Neuron (in vitro differentiated cells): ENCODE data around the gene EID2.

Source experiments
- H2AFZ ChIP-seq: one replicate; pipeline ENCODE4 v1.6.1; 2013; ENCODE audit warnings: low read depth, mild to moderate bottlenecking, inconsistent platforms, low read length, moderate library complexity
- H3K27me3 ChIP-seq: one replicate; pipeline ENCODE4 v1.6.1; 2013; ENCODE audit warnings: low read length; ENCODE audit not compliant: insufficient read depth
- H3K36me3 ChIP-seq: one replicate; pipeline ENCODE4 v1.6.1; 2013; ENCODE audit warnings: low read length; ENCODE audit not compliant: insufficient read depth
- H3K4me1 ChIP-seq: one replicate; pipeline ENCODE4 v1.6.1; 2013; ENCODE audit warnings: low read length; ENCODE audit not compliant: insufficient read depth
- H3K4me3 ChIP-seq: 2 replicates; pipeline ENCODE4 v1.5.1; 2013; ENCODE audit warnings: mild to moderate bottlenecking, low read length, moderate library complexity
- H3K9me3 ChIP-seq: one replicate; pipeline ENCODE4 v1.6.1; 2013; ENCODE audit warnings: low read length

Gene EID2

GRCh38 chr19:39525205-39525604 is 14.8 kb downstream of the EID2 start:
- Histone ChIP-seq H3K27me3 (no peaks in the 10 kb centered on the region), H2AFZ (no peak overlapping the region), H3K4me1 (no peaks in the 10 kb centered on the region), H3K9me3 (no peaks in the 10 kb centered on the region), H3K36me3 (peaks cover 9% of the 10 kb centered on the region), H3K4me3 (no peak overlapping the region)

- Histone ChIP-seq H2AFZ (no peak overlapping the region), H3K4me1 (no peaks in the 10 kb centered on the region), H3K4me3 (no peak overlapping the region), H3K27me3 (no peaks in the 10 kb centered on the region), H3K36me3 (peaks cover 4% of the 10 kb centered on the region), H3K9me3 (no peaks in the 10 kb centered on the region)
Observed at GRCh38 chr19:39524495-39524894, 15.5 kb downstream of the EID2 start.

GRCh38 chr19:39520541-39521484 is 19.1 kb downstream of the EID2 start:
- Histone ChIP-seq H3K4me3 (no peak overlapping the region), H3K9me3 (no peaks in the 10 kb centered on the region), H2AFZ (no peak overlapping the region), H3K36me3 (no peaks in the 10 kb centered on the region), H3K27me3 (no peaks in the 10 kb centered on the region), H3K4me1 (no peaks in the 10 kb centered on the region)

GRCh38 chr19:39518975-39519374 is 21.0 kb downstream of the EID2 start:
- H3K9me3 ChIP-seq: no peaks in the 10 kb centered on the region
- no peaks in the 10 kb centered on the region for H3K36me3 ChIP-seq
- no peak overlapping the region for H2AFZ ChIP-seq
- peaks cover 3% of the 10 kb centered on the region for H3K27me3 ChIP-seq
- peaks cover 5% of the 10 kb centered on the region for H3K4me1 ChIP-seq
- H3K4me3 ChIP-seq: no peak overlapping the region

DNA sequence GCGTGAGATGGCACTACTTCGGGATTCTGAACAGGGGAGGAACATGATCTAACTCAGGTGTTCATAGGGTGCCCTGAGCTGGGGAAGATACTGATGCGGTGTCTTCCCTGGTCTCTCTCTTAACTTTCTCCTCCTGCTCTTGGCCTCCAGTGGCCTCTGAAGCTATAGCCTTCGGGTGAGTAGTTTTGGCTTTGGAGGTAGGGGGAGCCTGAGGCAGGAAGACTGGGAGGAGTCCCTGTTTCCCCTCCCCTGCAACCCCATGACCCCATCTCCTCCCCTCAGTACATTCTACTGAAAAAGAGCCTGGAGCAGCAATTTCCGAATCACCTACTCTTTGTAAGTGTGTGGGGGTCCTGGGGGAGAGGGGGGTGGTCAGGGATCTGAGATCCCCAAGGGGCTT is 21.5 kb downstream of the EID2 start:
- Histone ChIP-seq H3K36me3 (no peaks in the 10 kb centered on the region), H3K4me3 (no peak overlapping the region), H3K27me3 (peaks cover 3% of the 10 kb centered on the region), H3K9me3 (no peaks in the 10 kb centered on the region), H3K4me1 (peaks cover 5% of the 10 kb centered on the region), H2AFZ (no peak overlapping the region)

DNA sequence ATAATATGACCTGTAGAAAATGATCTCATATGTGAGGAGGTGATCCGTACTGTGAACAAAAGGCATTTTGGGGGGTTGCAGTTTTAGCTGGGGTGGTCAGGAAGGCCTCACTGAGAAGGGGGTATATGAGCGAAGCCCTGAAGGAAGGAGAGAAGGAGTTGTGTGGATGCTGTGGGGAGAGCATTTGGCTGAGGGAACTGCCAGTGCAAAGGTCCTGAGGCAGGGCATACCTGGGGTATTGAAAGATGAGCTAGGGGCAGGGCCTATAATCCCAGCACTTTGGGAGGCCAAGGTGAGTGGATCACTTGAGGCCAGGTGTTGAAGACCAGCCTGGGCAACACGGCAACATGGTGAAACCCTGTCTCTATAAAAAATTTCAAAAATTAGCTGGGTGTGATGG is 22.5 kb downstream of the EID2 start:
- H3K4me1 ChIP-seq: peaks cover 5% of the 10 kb centered on the region
- H3K4me3 ChIP-seq: no peak overlapping the region
- no peaks in the 10 kb centered on the region for H3K36me3 ChIP-seq
- peaks cover 3% of the 10 kb centered on the region for H3K27me3 ChIP-seq
- no peak overlapping the region for H2AFZ ChIP-seq
- no peaks in the 10 kb centered on the region for H3K9me3 ChIP-seq

GRCh38 chr19:39516270-39516669 is 23.7 kb downstream of the EID2 start:
- H2AFZ ChIP-seq: peak overlapping the region; percentile 93
- H3K36me3 ChIP-seq: no peaks in the 10 kb centered on the region
- peaks cover 3% of the 10 kb centered on the region for H3K27me3 ChIP-seq
- no peaks in the 10 kb centered on the region for H3K9me3 ChIP-seq
- peak overlapping the region; percentile 73 for H3K4me3 ChIP-seq
- H3K4me1 ChIP-seq: peaks cover 5% of the 10 kb centered on the region

DNA sequence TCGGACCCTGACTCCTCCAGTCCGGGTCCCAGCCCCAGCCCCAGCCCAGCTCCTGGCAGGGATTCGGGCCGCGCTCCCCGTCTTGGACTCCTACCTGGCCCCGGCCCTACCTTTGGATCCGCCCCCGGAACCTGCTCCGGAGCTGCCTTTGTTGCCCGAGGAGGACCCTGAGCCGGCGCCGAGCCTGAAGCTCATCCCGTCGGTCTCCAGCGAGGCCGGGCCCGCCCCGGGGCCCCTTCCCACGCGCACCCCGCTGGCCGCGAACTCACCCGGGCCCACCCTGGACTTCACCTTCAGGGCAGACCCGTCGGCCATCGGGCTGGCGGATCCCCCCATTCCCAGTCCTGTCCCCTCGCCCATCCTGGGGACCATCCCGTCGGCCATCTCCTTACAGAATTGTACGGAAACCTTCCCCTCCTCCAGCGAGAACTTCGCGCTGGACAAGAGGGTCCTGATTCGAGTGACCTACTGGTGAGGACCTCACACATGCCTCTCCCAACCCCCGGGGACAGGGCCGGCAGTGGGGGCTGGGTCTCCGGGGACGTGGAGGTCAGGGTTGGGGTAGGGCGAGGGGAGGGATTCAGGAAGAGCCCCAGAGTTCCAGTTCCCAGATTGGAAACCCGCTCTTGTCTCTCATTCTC is 24.3 kb downstream of the EID2 start:
- Histone ChIP-seq H3K36me3 (no peaks in the 10 kb centered on the region), H3K27me3 (peaks cover 3% of the 10 kb centered on the region), H3K4me1 (peaks cover 5% of the 10 kb centered on the region), H3K4me3 (peak overlapping the region; percentile 73), H3K9me3 (no peaks in the 10 kb centered on the region), H2AFZ (peak overlapping the region; percentile 93)

DNA sequence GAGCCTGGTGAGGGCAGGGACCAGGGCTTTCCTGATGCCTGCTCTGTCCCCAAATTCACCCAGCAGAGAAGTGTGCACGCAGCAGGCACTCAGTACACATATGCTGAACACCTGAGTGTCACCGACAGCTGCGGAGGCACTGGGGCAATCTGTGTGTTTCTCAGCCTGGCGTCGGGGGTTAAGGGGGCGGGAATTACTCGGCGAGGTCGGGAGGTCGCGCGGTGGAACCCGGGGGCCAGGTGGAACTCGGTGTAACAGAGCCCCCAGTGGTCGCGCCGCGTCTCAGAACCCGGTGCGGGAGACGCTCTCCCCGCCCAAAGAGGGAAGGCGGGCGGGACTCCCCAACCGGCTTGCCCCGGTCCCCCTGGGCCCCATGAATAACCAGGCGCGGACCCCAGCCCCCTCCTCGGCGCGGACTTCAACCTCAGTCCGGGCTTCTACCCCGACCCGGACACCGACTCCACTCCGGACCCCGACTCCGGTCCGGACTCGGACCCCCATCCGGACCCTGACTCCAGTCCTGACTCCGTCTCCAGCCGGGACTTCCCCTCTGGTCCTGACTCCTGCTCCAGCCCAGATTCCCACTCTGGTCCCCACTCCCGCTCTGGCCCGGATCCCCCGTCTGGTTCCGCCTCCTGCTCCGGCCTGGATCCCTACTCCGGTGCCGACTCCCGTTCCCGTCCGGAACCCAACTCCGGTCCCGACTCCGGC is 25.0 kb downstream of the EID2 start, which contains the start of gene SELENOV:
SELENOV (plus strand) TSS at position 300 of the 711 bp plus-strand sequence; CDS start at position 374, 74 bp downstream.
- no peaks in the 10 kb centered on the region for H3K9me3 ChIP-seq
- H3K27me3 ChIP-seq: peaks cover 3% of the 10 kb centered on the region
- no peaks in the 10 kb centered on the region for H3K36me3 ChIP-seq
- peak within 1 kb of the TSS; percentile 93 for H2AFZ ChIP-seq
- H3K4me1 ChIP-seq: peaks cover 5% of the 10 kb centered on the region
- H3K4me3 ChIP-seq: peak within 1 kb of the TSS; percentile 73

DNA sequence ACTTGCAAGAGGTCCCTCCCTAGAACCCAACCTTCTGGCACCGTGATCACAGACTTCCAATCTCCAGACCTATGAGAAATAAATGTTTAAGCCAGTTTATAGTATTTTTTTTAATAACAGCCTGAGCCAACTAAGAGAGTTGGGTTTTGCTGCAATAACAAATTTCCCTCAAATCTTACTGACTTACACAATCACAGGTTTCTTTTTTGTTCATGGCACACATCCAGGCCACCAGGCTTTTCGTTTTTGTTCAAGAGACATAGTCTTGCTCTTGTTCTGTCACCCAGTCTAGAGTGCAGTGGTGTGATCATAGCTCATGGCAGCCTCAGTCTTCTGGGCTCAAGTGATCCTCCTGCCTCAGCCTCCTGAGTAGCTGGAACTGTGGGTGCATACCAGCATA is 27.0 kb downstream of the EID2 start:
- Histone ChIP-seq H3K36me3 (no peaks in the 10 kb centered on the region), H2AFZ (no peak overlapping the region)

DNA sequence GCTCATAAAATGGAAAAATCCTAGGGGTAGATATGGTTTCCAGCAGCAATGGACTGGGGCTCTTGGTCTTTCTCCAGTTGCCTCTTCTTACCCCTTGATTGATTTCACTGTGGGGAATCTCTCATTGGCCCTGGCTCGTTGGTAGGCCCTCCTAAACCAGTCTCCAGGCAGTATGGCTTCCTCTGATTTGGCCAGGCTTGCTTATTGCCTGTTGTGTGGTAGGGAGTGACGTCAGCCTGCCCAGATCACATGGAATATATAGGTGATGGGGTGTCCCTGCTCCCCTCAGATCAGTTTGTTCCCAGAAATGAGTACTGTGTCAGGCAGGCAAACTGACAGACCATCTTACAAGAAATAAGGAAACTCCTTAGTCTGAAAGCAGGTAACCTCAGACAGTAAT is 30.7 kb downstream of the EID2 start:
- no peak overlapping the region for H3K4me3 ChIP-seq
- H2AFZ ChIP-seq: no peak overlapping the region
- H3K27me3 ChIP-seq: peaks cover 6% of the 10 kb centered on the region
- H3K36me3 ChIP-seq: no peaks in the 10 kb centered on the region
- peaks cover 8% of the 10 kb centered on the region for H3K4me1 ChIP-seq
- no peaks in the 10 kb centered on the region for H3K9me3 ChIP-seq

More for the DNA sequence above, 27.0 kb downstream of the EID2 start:
- H3K9me3 ChIP-seq: no peaks in the 10 kb centered on the region
- H3K4me3 ChIP-seq: no peak overlapping the region
- H3K27me3 ChIP-seq: peaks cover 3% of the 10 kb centered on the region
- peaks cover 6% of the 10 kb centered on the region for H3K4me1 ChIP-seq

DNA sequence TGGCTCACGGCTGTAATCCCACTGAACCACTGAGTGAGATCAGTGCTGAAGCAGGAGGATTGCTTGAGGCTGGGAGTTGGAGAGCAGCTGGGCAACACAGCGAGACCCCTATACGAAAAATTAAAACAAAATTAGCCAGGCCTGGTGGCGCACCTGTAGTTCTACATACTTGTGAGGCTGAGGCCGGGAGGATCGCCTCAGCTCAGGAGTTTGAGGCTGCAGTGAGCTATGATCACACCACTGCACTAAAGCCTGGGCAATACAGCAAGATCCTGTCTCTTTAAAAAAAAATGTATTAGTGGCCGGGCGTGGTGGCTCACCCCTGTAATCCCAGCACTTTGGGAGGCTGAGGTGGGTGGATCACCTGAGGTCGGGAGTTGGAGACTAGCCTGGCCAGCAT is 31.3 kb downstream of the EID2 start:
- Histone ChIP-seq H3K27me3 (peaks cover 6% of the 10 kb centered on the region), H2AFZ (no peak overlapping the region), H3K36me3 (no peaks in the 10 kb centered on the region), H3K4me1 (peaks cover 8% of the 10 kb centered on the region), H3K4me3 (no peak overlapping the region), H3K9me3 (no peaks in the 10 kb centered on the region)
